GM12878 (cell line): Measurements from ENCODE around the gene PPP3CA. TPM values are rescaled to one million over a fixed set of nuclear protein-coding genes. Genes with fewer than 3 reads are reported as not detected.
A peak's percentile ranks its signal among the peaks of the same experiment; 100 is the strongest.

Experiments used
- ATF3 ChIP-seq: IDR thresholded peaks from 2 replicates; pipeline ENCODE4 v1.6.1; 2011; ENCODE audit warnings: low read depth, mild to moderate bottlenecking, low read length, moderate library complexity, borderline replicate concordance; ENCODE audit errors: extremely low read depth
- BCLAF1 ChIP-seq: fragments of 450-650 bp; IDR thresholded peaks from 2 replicates; pipeline ENCODE4 v1.6.1; 2017; ENCODE audit warnings: antibody characterized with exemption, mild to moderate bottlenecking, moderate library complexity
- BRCA1 ChIP-seq: IDR thresholded peaks from 2 replicates; pipeline ENCODE4 v1.6.1; 2011; ENCODE audit warnings: low read depth, low read length, improper control_type of control experiment
- CEBPZ ChIP-seq: fragments of 150-350 bp; IDR thresholded peaks from 2 replicates; pipeline ENCODE4 v1.6.1; 2016; ENCODE audit warnings: low read depth, low read length
- CREM ChIP-seq: IDR thresholded peaks from 2 replicates; pipeline ENCODE4 v1.6.1; 2014; ENCODE audit warnings: antibody characterized with exemption, low read depth
- ETV6 ChIP-seq, 2 experiments: fragments of 450-650 bp in 1 of 2; IDR thresholded peaks in 1 of 2; conservative IDR thresholded peaks in 1 of 2; 2 replicates each; pipeline ENCODE4 v1.6.1; 2014; ENCODE audit warnings: antibody characterized with exemption in 1 of 2, borderline replicate concordance in 1 of 2, low read depth in 1 of 2, mild to moderate bottlenecking in 1 of 2, moderate library complexity in 1 of 2
- GABPA ChIP-seq: IDR thresholded peaks from 2 replicates; pipeline ENCODE4 v1.6.1; 2014; ENCODE audit warnings: antibody characterized with exemption, low read depth, mild to moderate bottlenecking, inconsistent platforms
- GATAD2B ChIP-seq: fragments of 450-650 bp; conservative IDR thresholded peaks from 2 replicates; pipeline ENCODE4 v1.6.1; 2017; ENCODE audit warnings: low read depth, mild to moderate bottlenecking, moderate library complexity
- IRF3 ChIP-seq: fragments of 450-650 bp; IDR thresholded peaks from 2 replicates; pipeline ENCODE4 v1.6.1; 2014; ENCODE audit warnings: mild to moderate bottlenecking
- MEF2B ChIP-seq: fragments of 450-650 bp; IDR thresholded peaks from 2 replicates; pipeline ENCODE4 v1.6.1; 2018; ENCODE audit warnings: mild to moderate bottlenecking, moderate library complexity; ENCODE audit not compliant: partially characterized antibody, poor library complexity, severe bottlenecking
- MLLT1 ChIP-seq: fragments of 450-650 bp; IDR thresholded peaks from 2 replicates; pipeline ENCODE4 v1.6.1; 2016; ENCODE audit warnings: mild to moderate bottlenecking
- MYC ChIP-seq: IDR thresholded peaks from 2 replicates; pipeline ENCODE4 v1.6.1; 2011; ENCODE audit warnings: mild to moderate bottlenecking, low read length, moderate library complexity, inconsistent platforms; ENCODE audit not compliant: insufficient read depth, insufficient replicate concordance, insufficient read length, severe bottlenecking
- NR2C2 ChIP-seq: IDR thresholded peaks from 2 replicates; pipeline ENCODE4 v1.6.1; 2011; ENCODE audit warnings: borderline replicate concordance, low read depth; ENCODE audit not compliant: control insufficient read depth, insufficient read length
- POLR2A ChIP-seq: IDR thresholded peaks from 2 replicates; pipeline ENCODE4 v1.6.1; 2011; ENCODE audit warnings: low read depth, mild to moderate bottlenecking, low read length
- POLR2AphosphoS2 ChIP-seq: IDR thresholded peaks from 2 replicates; pipeline ENCODE4 v1.6.1; 2011; ENCODE audit warnings: low read depth, mild to moderate bottlenecking, low read length, improper control_type of control experiment, moderate library complexity
- SMARCA5 ChIP-seq: fragments of 450-650 bp; IDR thresholded peaks from 2 replicates; pipeline ENCODE4 v1.6.1; 2017; ENCODE audit warnings: mild to moderate bottlenecking
- SMC3 ChIP-seq: IDR thresholded peaks from 2 replicates; pipeline ENCODE4 v1.6.1; 2011; ENCODE audit warnings: low read length, improper control_type of control experiment, borderline replicate concordance
- SRF ChIP-seq, 2 experiments: IDR thresholded peaks; 2 replicates each; pipeline ENCODE4 v1.6.1; 2011; ENCODE audit warnings: low read depth in 2 of 2, low read length in 2 of 2, mild to moderate bottlenecking in 1 of 2, moderate library complexity in 1 of 2
- SUZ12 ChIP-seq: fragments of 200-600 bp; sonication (generic); IDR thresholded peaks from one replicate; pipeline ENCODE4 v1.6.1; 2018; ENCODE audit warnings: antibody characterized with exemption, mild to moderate bottlenecking; ENCODE audit not compliant: unreplicated experiment
- WRNIP1 ChIP-seq: IDR thresholded peaks from 2 replicates; pipeline ENCODE4 v1.6.1; 2011; ENCODE audit warnings: low read depth, low read length, improper control_type of control experiment, borderline replicate concordance
- ZNF24 ChIP-seq: fragments of 450-650 bp; IDR thresholded peaks from 2 replicates; pipeline ENCODE4 v1.6.1; 2017; ENCODE audit warnings: antibody characterized with exemption, mild to moderate bottlenecking
- polyA plus RNA-seq, 11 experiments: library from polyadenylated mRNA; depleted of rRNA in 4 of 11; unstranded in 6 of 11; stranded (reverse) in 5 of 11; fragments of >200 nt; fragmentation: Nextera tagmentation in 4 of 11; fragmentation: Illumina TruSeq in 1 of 11; extraction: Ambion mirVana in 4 of 11; extraction: Trizol in 1 of 11; gene quantifications; 1 replicate in 1 of 11; 2 replicates in 10 of 11; pipeline versions ENCODE4 v1.2.1 to v1.2.3, GENCODE V29; 2011 to 2016; ENCODE audit warnings: inconsistent platforms in 2 of 11, missing spikeins in 2 of 11, low read depth in 1 of 11
- total RNA-seq, 4 experiments: library from RNA; depleted of rRNA in 3 of 4; stranded (reverse); fragments of >200 nt in 3 of 4; fragmentation: Illumina TruSeq in 1 of 4; extraction: Trizol in 1 of 4; gene quantifications; 2 replicates each; pipeline versions ENCODE4 v1.2.1 to v1.2.3, GENCODE V29; 2013 to 2021

Gene PPP3CA
- total and polyA plus RNA-seq, 10 of the 15 experiments (the other 5 are each of a cell fraction or from before 2014, with no cell fraction given), result 0.33 to 9.0 (median 1.0) TPM

GRCh38 chr4:101355246-101355645 lies 7.9 kb upstream of the PPP3CA start (continued):
- TF ChIP-seq CEBPZ (no peak), MEF2B (peak; percentile 89), GATAD2B (peak; percentile 48; the same call in 1 of the 2 replicates), SUZ12 (no peak), BRCA1 (no peak), NR2C2 (no peak), ETV6 (conservative IDR thresholded peaks at IDR 0.05 in 1 of 2, IDR thresholded peaks at IDR 0.05 in 1 of 2; ENCODE audit: borderline replicate concordance in 1 of 2, low read depth in 1 of 2) (no peak), POLR2AphosphoS2 (no peak), ZNF24 (no peak), SMARCA5 (no peak), CREM (peak; percentile 43; the same call in 1 of the 2 replicates), BCLAF1 (no peak), ATF3 (no peak), MYC (no peak), GABPA (no peak), SRF (IDR thresholded peaks at IDR 0.05; ENCODE audit: low read depth in 2 of 2, low read length in 2 of 2) (no peak), POLR2A (no peak), IRF3 (no peak), WRNIP1 (no peak), MLLT1 (no peak), SMC3 (no peak)
